HEK293 (cell line): ENCODE data around the gene UPF2.
"Not testable (repeated sequence)": the region's sequence is repeated elsewhere in the genome, so short reads cannot be mapped to it uniquely, and the experiment has no call there.

Experiments used
- CTCF ChIA-PET: fragments of 350-600 bp; formaldehyde crosslinking; extraction: SDS; loops from one replicate; lab custom pipeline; 2021; ENCODE audit warnings: antibody characterized with exemption; lab: Yijun Ruan, JAX
- POLR2A ChIA-PET: fragments of 300-600 bp; formaldehyde crosslinking; extraction: SDS; loops from one replicate; lab custom pipeline; 2020; ENCODE audit warnings: antibody characterized with exemption, inconsistent platforms; lab: Yijun Ruan, JAX
- H3K27ac ChIP-seq: fragments of 200-500 bp; sonication (Bioruptor generic); 2 replicates; pipeline ENCODE4 v1.5.1; 2014; ENCODE audit warnings: low read depth, low read length, control low read depth, inconsistent platforms; ENCODE audit errors: extremely low read depth
- H3K36me3 ChIP-seq, 2 experiments: fragments of 200-500 bp in 1 of 2; sonication (Bioruptor generic) in 1 of 2; 1 replicate in 1 of 2; 2 replicates in 1 of 2; pipeline ENCODE4 v1.5.1; 2014 to 2017; ENCODE audit warnings: inconsistent platforms in 2 of 2, low read length in 2 of 2; ENCODE audit not compliant: control insufficient read depth in 2 of 2, insufficient read depth in 1 of 2
- H3K4me1 ChIP-seq: fragments of 200-500 bp; sonication (Bioruptor generic); 2 replicates; pipeline ENCODE4 v1.5.1; 2014; ENCODE audit warnings: mild to moderate bottlenecking, low read length, inconsistent platforms; ENCODE audit not compliant: control insufficient read depth, insufficient read depth
- H3K4me3 ChIP-seq: 2 replicates; pipeline ENCODE4 v1.5.1; 2011; ENCODE audit warnings: low read depth, mild to moderate bottlenecking, control low read depth, low read length, moderate library complexity
- H3K9me3 ChIP-seq: fragments of 200-500 bp; sonication (Bioruptor generic); 2 replicates; pipeline ENCODE4 v1.5.1; 2014; ENCODE audit warnings: low read depth, low read length, inconsistent platforms; ENCODE audit not compliant: control insufficient read depth, insufficient read depth
- FEZF1 ChIP-seq: fragments of 450-650 bp; formaldehyde crosslinking; IDR thresholded peaks from 2 replicates; pipeline ENCODE4 v1.5.1; 2016; ENCODE audit warnings: missing biosample characterization, missing genetic modification characterization
- PATZ1 ChIP-seq: fragments of 450-650 bp; formaldehyde crosslinking; IDR thresholded peaks from 2 replicates; pipeline ENCODE4 v1.5.1; 2016; ENCODE audit warnings: missing biosample characterization, missing genetic modification characterization
- SETDB1 ChIP-seq: IDR thresholded peaks from one replicate; pipeline ENCODE4 v1.6.1; 2017; ENCODE audit warnings: mild to moderate bottlenecking, low read length, moderate library complexity, mixed read lengths; ENCODE audit not compliant: insufficient read length
- ZFP37 ChIP-seq: fragments of 450-650 bp; formaldehyde crosslinking; IDR thresholded peaks from 2 replicates; pipeline ENCODE4 v1.5.1; 2016; ENCODE audit warnings: missing biosample characterization, missing genetic modification characterization
- ZIC2 ChIP-seq: fragments of 450-650 bp; formaldehyde crosslinking; IDR thresholded peaks from 2 replicates; pipeline ENCODE4 v1.5.1; 2016; ENCODE audit warnings: missing biosample characterization, missing genetic modification characterization
- ZNF10 ChIP-seq: fragments of 450-650 bp; formaldehyde crosslinking; IDR thresholded peaks from 2 replicates; pipeline ENCODE4 v1.5.1; 2017; ENCODE audit warnings: missing biosample characterization, missing genetic modification characterization
- ZNF146 ChIP-seq: fragments of 450-650 bp; formaldehyde crosslinking; IDR thresholded peaks from 2 replicates; pipeline ENCODE4 v1.5.1; 2016; ENCODE audit warnings: missing biosample characterization, missing genetic modification characterization
- ZNF202 ChIP-seq: fragments of 450-650 bp; formaldehyde crosslinking; IDR thresholded peaks from 2 replicates; pipeline ENCODE4 v1.5.1; 2016; ENCODE audit warnings: missing biosample characterization, missing genetic modification characterization, borderline replicate concordance
- ZNF280D ChIP-seq: fragments of 450-650 bp; formaldehyde crosslinking; IDR thresholded peaks from 2 replicates; pipeline ENCODE4 v1.5.1; 2016; ENCODE audit warnings: missing biosample characterization, missing genetic modification characterization
- ZNF362 ChIP-seq: fragments of 450-650 bp; formaldehyde crosslinking; IDR thresholded peaks from 2 replicates; pipeline ENCODE4 v1.5.1; 2016; ENCODE audit warnings: missing biosample characterization, missing genetic modification characterization
- ZNF416 ChIP-seq: fragments of 450-650 bp; formaldehyde crosslinking; IDR thresholded peaks from 2 replicates; pipeline ENCODE4 v1.5.1; 2016; ENCODE audit warnings: missing biosample characterization, missing genetic modification characterization
- ZNF426 ChIP-seq: fragments of 450-650 bp; formaldehyde crosslinking; IDR thresholded peaks from 2 replicates; pipeline ENCODE4 v1.5.1; 2017; ENCODE audit warnings: missing biosample characterization, missing genetic modification characterization, mild to moderate bottlenecking, inconsistent platforms, moderate library complexity
- ZNF518A ChIP-seq: fragments of 450-650 bp; formaldehyde crosslinking; conservative IDR thresholded peaks from 2 replicates; pipeline ENCODE4 v1.5.1; 2016; ENCODE audit warnings: low read depth, missing biosample characterization, missing genetic modification characterization
- ZNF776 ChIP-seq: fragments of 450-650 bp; formaldehyde crosslinking; IDR thresholded peaks from 2 replicates; pipeline ENCODE4 v1.5.0; 2017; ENCODE audit warnings: missing biosample characterization, missing genetic modification characterization, borderline replicate concordance
- ZNF791 ChIP-seq: fragments of 450-650 bp; formaldehyde crosslinking; IDR thresholded peaks from 2 replicates; pipeline ENCODE4 v1.5.1; 2016; ENCODE audit warnings: missing biosample characterization, missing genetic modification characterization
- ZSCAN23 ChIP-seq: fragments of 450-650 bp; formaldehyde crosslinking; IDR thresholded peaks from 2 replicates; pipeline ENCODE4 v1.5.1; 2016; ENCODE audit warnings: missing biosample characterization, missing genetic modification characterization
- ZSCAN4 ChIP-seq: fragments of 450-650 bp; formaldehyde crosslinking; IDR thresholded peaks from 2 replicates; pipeline ENCODE4 v1.5.1; 2017; ENCODE audit warnings: missing biosample characterization, missing genetic modification characterization

Gene UPF2

GRCh38 chr10:11975795-11976194, 66.8 kb downstream of the UPF2 start:
- Histone ChIP-seq H3K4me1 (no peaks in the 10 kb centered on the region), H3K9me3 (no peaks in the 10 kb centered on the region), H3K4me3 (no peak overlapping the region), H3K36me3 (peaks cover 7 to 34% of the 10 kb centered on the region in 2 experiments), H3K27ac (no peak overlapping the region)
- CTCF ChIA-PET, result interaction anchor here (0.7 to 1.3 kb wide), 3 partner anchors 10 to 240 kb away, joined by 4 to 9 read pairs (median 4); no protein-coding TSS in a partner anchor
- POLR2A ChIA-PET, result no interaction called here
- TF ChIP-seq ZSCAN23 (tag by site-specific recombination), result no peak
- TF ChIP-seq ZFP37 (tag by site-specific recombination), result no peak
- TF ChIP-seq ZNF776 (tag by site-specific recombination), result no peak
- no peak for TF ChIP-seq PATZ1 (tag by site-specific recombination)
- TF ChIP-seq ZIC2 (tag by site-specific recombination), result no peak
- no peak for TF ChIP-seq ZNF426 (tag by site-specific recombination)
- no peak for TF ChIP-seq FEZF1
- no peak for TF ChIP-seq ZSCAN4 (tag by site-specific recombination)
- no peak for TF ChIP-seq ZNF10
- TF ChIP-seq SETDB1, result no peak
- no peak for TF ChIP-seq ZNF518A (tag by site-specific recombination)
- TF ChIP-seq ZNF791, result no peak
- no peak for TF ChIP-seq ZNF202
- TF ChIP-seq ZNF362 (tag by site-specific recombination), result no peak
- no peak for TF ChIP-seq ZNF416 (tag by site-specific recombination)

- POLR2A ChIA-PET, result interaction anchor here (0.7 kb wide), 1 partner anchor 60 kb away, joined by 3 read pairs; no protein-coding TSS in a partner anchor
- H3K9me3 ChIP-seq, H3K4me3 ChIP-seq, H3K27ac ChIP-seq, CTCF ChIA-PET, H3K4me1 ChIP-seq: not testable (repeated sequence)
- TF ChIP-seq ZNF146 (tag by site-specific recombination) (peak; percentile 94), ZNF280D (tag by site-specific recombination) (peak; percentile 59; the same call in 1 of the 2 replicates)
- H3K36me3 ChIP-seq, result peaks cover 7 to 21% of the 10 kb centered on the region in 2 experiments
These were observed 70.1 kb downstream of the UPF2 start for GRCh38 chr10:11972523-11972922.
